Measurements from ENCODE around the gene ARMH2.
"Not testable (repeated sequence)": the region's sequence is repeated elsewhere in the genome, so short reads cannot be mapped to it uniquely, and the experiment has no call there.

The ARMH2 gene

DNA sequence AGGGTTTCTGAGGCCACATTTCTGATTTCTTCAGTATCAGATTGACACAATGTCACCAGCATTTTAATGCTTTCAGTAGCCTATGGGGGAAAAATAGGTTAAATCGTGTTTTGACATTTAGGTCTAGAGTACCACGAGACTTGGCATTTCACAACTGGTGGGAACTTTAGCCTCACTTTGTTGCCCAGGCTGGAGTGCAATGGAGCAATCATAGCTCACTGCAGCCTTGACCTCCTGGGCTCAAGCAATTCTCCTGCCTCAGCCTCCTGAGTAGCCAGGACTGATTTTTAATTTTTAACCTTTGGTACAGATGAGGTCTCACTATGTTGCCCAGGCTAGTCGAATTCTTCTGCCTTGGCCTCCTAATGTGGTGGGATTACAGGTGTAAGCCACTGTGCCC is 11.0 kb upstream of the ARMH2 start:
- no peak for DNase-seq

DNA sequence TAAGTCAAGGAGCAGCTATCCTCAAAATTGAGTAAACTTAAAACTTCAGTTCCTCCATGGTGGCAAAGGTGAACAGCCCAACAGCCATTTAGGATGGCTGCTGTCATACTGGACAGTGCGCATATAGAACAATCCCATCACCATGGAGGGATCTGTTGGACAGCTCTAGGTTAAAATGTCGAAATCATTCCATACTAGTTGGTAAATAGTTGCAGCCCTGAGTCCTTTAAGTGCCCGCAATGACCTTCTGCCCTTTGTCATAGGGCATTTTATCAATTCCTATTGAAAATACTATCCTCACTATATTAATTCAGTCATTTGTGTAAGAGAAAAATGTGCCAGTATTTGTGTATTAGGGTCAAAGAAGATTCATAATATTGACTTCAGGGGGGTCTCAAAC is 8.9 kb upstream of the ARMH2 start:
- DNase-seq, result no peak

- no peak for DNase-seq
Measured at GRCh38 chr6:24802271-24803059, 3.7 kb upstream of the ARMH2 start.

DNA sequence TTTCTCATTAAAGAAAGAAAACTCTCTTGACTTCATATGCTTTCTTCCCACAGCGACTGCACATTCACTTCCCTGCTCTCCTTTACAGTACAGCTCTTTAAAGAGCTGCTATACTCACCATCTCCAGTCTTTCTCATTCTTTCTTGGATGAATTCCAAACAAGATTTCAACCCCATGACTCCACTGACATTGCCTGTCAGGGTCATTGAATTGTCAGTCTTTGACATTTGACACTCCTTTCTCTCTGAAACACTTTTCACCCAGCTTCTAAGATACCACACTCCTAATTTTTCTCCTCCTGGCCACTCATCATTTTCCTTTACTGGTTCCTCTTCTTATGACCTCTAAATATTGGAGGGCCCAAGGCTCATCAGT is 811 bp upstream of the ARMH2 start:
- DNase-seq, result no peak

DNA sequence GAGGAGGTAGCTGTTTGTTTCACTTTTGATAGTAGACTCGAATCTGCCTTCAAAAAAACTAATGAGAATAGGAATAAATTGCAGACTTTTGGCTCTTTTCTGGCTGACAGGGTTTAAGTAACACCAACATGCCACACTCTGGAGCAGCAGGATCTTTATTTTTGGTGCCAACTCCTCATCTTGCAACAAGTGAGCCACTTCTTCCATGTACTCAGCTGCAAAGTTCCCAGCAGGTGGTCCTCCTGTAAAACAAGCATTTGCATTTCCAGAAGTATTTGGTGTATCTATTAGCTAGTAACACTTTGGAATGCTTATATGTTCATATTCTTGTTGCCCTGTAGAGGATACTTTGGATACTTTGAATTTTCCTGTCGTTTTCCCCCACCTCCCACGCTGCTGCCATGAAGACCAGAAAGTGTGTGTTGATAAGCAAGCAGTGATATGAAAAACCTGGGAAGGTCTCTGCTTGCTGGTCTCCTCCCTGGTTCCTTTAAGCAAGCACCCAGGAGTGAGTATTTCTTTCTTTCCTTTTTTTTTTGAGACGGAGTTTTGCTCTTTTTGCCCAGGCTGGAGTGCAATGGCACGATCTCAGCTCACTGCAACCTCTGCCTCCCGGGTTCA is 1.0 kb downstream of the ARMH2 start:
- no peak for DNase-seq

GRCh38 chr6:24796616-24797290 is 2.0 kb downstream of the ARMH2 start:
- no peak for DNase-seq

DNA sequence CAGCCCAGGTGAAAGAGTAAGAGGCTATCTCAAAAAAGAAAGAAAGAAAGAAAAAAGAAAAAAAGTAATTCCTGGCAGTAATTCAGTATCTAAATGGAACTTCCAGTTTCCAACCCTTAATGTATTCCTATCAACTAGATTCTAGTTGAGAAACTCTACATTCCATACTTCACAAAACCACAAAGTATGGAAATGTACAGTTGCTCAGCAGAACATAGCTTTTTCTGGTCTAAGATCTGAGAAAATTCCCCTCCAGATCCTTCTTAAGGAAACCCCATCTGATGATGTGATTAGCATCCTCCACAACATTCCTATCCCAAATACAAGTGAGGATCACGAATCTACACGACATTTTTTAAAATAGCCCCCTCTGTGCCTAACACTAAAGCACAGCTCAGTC is 3.6 kb downstream of the ARMH2 start:
- no peak for DNase-seq

- no peak for DNase-seq
Measured at GRCh38 chr6:24788031-24788665, 10.6 kb downstream of the ARMH2 start.

GRCh38 chr6:24780206-24780605 is 18.5 kb downstream of the ARMH2 start:
- no peak for DNase-seq

- no peak for DNase-seq
Measured at GRCh38 chr6:24779416-24780016, 19.2 kb downstream of the ARMH2 start.

GRCh38 chr6:24778878-24779277 is 19.8 kb downstream of the ARMH2 start:
- DNase-seq, result no peak

DNA sequence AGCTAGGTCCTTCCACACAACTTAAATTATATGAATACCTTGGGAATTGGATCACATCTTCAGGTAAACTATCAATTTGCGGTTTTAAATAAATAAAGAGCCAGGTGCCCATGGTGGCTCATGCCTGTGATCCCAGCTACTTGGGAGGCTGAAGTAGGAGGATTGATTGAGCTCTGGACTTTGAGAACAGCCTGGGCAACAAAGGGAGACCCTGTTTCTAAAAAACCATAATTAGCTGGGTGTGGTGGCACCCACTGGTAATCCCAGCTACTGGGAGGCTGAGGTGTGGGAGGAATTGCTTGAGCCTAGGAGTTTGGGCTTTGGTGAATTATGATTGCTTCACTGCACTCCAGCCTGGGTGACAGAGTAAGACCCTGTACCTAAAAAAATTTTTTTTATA is 20.6 kb downstream of the ARMH2 start:
- peak; percentile 13 for DNase-seq

- DNase-seq, result no peak
Measured at GRCh38 chr6:24777227-24777626, 21.5 kb downstream of the ARMH2 start.

DNA sequence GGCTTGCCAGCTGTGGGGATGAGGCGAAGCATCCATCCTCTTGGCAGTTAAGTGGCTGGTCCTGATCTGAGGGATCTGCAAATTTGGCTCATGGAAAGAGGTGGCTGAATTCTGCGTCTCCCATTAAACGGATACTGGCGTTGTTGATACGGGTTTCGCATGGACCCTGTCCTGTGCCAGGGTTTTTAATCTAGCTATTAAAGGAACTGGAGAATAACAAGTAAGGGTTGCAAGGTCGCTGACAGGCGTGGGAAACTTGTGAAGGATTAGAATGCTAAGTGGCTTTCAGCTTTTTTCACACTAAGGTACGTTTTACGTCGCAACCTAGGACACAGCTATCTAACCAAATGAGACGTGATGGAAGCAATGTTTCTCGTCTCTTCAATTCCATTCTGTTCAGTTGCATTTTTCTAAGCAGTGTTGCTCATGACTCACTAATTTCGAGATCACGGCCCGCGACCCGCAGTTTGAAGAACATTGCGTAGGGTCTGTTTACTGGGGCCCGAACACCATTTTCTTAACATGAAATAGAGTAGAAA is 23.1 kb downstream of the ARMH2 start:
- peak; percentile 73 for DNase-seq

- DNase-seq, result peak; percentile 99
Measured at GRCh38 chr6:24774696-24775519, 23.8 kb downstream of the ARMH2 start, which contains the start of gene GMNN. GMNN (plus strand) TSS chr6:24774937; CDS start chr6:24777247, 2,310 bp downstream.

DNA sequence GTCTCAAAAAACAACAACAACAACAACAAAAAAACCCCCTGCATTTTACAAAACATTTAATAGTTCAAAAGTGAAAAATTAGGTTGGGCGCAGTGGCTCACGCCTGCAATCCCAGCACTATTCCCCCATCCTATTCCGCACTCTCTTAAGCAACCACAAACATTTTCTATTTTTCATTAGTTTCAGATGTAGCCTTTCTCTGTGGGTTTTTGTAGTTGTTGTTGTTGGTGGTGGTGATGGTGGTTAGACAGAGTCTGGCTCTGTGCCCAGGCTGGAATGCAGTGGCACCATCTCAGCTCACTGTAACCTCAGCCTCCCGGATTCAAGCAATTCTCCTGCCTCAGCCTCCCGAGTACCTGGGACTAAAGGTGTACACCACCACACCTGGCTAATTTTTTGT is 30.4 kb downstream of the ARMH2 start:
- no peak for DNase-seq

DNA sequence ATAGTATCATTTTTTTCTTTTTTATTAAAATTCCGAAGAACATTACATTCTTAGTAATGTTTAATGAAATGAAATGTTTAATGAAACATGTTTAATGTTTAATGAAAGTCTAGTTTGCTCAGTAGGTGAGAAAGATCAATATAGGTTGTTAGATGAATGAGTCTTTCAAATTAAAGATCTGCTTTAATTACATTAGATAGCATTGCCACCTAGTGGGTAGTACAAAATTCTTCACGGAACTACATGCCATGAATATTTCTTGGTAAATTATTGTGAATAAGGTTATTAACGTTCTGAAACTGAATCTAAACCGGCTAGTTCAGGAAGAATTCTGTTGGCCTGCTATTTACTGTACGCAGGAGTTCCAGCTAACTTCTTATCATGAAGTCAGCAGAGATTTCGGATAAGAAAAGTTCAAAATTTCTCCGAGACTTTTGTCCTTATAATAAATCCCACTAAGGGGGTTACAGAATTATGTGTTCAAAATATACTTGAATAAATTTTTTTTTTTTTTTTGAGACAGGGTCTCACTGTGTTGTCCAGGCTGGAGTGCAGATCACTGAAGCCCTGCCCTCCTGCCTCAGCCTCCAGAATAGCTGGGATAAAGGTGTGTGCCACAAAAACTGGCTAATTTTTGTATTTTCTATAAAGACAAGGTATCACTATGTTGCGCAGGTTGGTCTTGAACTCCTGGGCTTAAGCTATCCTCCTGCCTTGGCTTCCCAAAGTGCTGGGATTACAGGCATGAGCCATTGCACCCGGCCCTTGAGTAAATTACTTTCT is 31.8 kb downstream of the ARMH2 start:
- peak; percentile 35 for DNase-seq

GRCh38 chr6:24765968-24766367 is 32.7 kb downstream of the ARMH2 start:
- DNase-seq, result not testable (repeated sequence)

GRCh38 chr6:24764833-24765828 is 33.6 kb downstream of the ARMH2 start:
- DNase-seq, result not testable (repeated sequence)

- no peak for DNase-seq
Measured at GRCh38 chr6:24763578-24763977, 35.1 kb downstream of the ARMH2 start.

Data from NCI-H82 (cell line).